T47D (cell line): Measurements from ENCODE around the gene C15orf39.

Source experiments
- DNase-seq, 2 experiments: peaks; one replicate each; pipeline versions ENCODE4 v3.0.0 to v3.0.0-alpha.2; 2011 to 2012; ENCODE audit warnings: low read depth in 1 of 2, low spot score in 1 of 2
- JUND ChIP-seq: IDR thresholded peaks from 2 replicates; pipeline ENCODE4 v1.6.1; 2012; ENCODE audit warnings: low read depth
- in situ Hi-C: cut with HindIII; loops from 2 replicates; pipeline ENCODE4 v1.10.0; 2016; ENCODE audit warnings: low sequenced_read_pairs, low pct_unique_long_range_greater_than_20kb

The C15orf39 gene

GRCh38 chr15:75201616-75202250 lies at the start of gene C15orf39:
Gene C15orf39, plus strand, starts transcription at chr15:75201882. Its CDS starts 4,167 bp downstream, at chr15:75206049.
- TF ChIP-seq JUND, result no peak
- peak; percentile 82 to 91 for DNase-seq
- in situ Hi-C loops, result no loop called here

- no peak for TF ChIP-seq JUND
- no peak for DNase-seq
- in situ Hi-C loops, result no loop called here
Measured at GRCh38 chr15:75152382-75153079, 49.2 kb upstream of the C15orf39 start.

- no peak for TF ChIP-seq JUND
- peak in 1 of 2 experiments; percentile 67 for DNase-seq
- in situ Hi-C loops, result no loop called here
Measured at GRCh38 chr15:75153087-75153486, 48.6 kb upstream of the C15orf39 start.

GRCh38 chr15:75153565-75154276 lies 48.0 kb upstream of the C15orf39 start:
- in situ Hi-C loops, result no loop called here
- no peak for DNase-seq
- no peak for TF ChIP-seq JUND

DNA sequence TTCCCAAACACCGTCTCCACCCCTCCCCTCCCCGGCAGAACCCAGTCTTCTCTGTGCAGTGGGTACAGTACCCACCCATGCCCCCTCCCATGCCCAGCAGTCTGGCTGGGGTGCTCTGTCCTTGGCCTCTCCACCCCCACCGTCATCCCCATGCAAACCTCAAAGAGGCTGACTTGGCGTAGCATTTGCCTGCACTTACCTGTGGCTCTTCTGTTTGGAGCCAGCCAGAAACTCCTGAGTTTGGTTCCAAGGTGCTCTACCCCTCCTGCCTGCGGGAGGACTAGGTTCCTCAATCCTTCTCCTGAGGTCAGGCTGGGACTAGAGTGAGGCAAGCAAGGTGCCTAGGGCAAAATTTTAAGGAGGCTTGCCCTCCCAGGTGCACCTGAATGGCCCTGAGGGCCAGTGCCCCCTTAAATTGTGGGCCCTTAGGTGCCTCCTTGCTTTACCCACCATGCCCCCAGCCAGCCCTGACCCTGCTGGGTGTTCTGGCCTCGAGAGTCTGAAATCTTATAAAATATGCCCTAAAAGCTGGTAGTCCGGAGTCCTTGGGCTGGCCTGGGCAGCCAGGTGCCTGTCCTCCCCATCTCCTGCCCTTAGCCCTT lies 47.1 kb upstream of the C15orf39 start:
- no peak for DNase-seq
- in situ Hi-C loops, result no loop called here
- no peak for TF ChIP-seq JUND

DNA sequence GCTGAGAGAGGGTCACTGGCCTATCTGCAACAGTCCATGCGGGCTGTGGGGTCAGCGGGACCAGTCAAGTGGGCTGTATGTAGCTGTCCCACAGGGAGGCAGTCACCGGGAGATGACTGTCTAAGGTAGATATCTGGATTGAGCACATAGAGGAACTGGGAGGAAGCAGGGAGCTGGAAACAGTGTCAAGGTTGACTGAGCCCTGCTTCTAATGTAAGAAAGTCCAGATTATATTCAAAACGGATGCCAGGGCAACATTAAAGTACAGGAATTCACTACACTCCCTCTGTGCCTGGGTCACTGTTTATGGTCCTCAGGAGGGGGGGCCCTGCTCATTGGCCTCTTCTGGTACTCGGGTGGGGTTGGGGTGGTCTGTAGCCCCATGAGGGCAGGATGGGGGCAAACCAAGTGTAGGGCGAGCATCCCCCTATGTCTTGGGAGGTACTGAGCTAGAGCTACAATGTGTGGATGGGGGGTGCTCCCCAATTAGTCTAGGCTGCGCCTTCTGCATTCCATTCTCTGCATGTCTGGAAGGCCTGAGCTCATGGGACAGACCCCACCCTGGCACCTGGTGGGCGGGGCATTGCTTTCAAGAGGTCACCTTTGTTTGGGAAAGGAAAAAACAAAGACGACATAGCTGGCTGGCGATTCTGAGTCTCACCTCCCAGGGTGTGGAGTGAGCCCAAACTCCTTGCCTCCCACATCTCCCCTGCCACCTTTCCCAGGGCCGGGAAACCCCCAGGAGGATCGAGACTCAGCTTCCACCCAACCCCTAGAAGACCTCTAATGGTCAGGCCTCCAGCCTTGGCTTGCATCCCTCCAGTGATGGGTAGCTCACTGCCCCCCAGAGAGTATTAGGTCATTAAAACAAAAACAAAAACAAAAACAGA lies 45.1 kb upstream of the C15orf39 start:
- no peak for TF ChIP-seq JUND
- in situ Hi-C loops, result no loop called here
- DNase-seq, result no peak

DNA sequence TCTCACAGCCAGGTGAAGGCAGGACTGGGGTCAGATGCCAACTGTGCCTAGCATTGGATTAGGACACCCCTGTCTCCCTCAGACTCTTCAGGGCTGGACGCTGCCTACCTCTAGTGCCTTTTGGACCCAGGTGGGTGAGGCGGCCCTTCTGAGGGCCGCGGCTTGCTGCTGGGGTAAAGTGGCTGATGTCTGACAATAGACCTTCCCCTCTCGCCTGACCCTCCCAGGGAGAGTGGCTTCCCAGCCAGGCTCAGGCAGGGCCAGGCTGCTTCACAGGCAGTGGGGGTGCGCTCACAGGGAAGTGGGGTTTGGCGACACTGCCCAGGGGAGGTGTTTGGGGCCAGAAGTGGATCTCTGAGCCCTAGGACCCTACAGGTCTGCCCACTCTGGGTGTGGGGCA lies 43.3 kb upstream of the C15orf39 start:
- DNase-seq, result no peak
- no peak for TF ChIP-seq JUND
- in situ Hi-C loops, result no loop called here

- in situ Hi-C loops, result no loop called here
Measured at GRCh38 chr15:75159244-75159643, 42.4 kb upstream of the C15orf39 start.

DNA sequence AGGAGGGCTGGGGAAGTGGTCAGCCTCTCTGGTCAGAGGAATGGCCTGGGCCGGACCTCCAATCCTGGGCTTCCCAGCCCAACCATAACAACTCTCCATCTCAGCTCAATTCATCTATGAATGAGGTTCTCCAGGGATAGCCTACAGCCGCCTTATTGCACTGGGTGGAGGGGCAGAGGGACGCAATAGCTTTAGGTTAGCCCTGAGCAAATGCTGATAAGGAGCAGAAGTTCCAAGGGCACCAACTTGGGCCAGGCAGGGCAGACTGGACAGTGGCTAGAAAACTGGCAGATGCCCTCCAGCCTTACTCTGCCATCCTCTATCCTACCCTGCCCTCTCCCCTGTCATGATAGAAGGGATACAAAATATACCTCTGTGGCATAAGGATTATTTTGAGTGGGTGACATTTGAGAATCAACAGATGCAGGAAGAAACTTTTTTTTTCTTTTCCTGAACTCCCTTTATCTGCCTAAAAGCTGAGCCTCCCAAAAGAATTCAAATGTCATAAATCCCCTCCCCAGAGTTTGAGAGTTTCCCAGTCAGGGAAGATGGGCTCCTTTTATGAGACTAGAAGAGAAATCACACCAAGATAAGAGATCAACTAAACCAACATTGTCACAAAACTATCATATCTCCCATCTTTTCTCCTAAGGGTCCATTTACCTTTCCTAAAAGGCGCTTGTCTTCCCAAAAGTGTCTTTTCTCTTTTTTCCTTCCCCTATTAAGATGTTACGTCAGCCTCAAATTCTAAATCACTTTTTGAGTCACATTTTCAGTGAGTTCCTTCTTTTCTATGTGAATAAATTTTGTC lies 40.4 kb upstream of the C15orf39 start:
- TF ChIP-seq JUND, result no peak
- in situ Hi-C loops, result no loop called here
- no peak for DNase-seq

More at GRCh38 chr15:75159244-75159643, 42.4 kb upstream of the C15orf39 start:
- TF ChIP-seq JUND, result no peak
- DNase-seq, result no peak

GRCh38 chr15:75161917-75162414 lies 39.7 kb upstream of the C15orf39 start:
- TF ChIP-seq JUND, result no peak
- DNase-seq, result no peak
- in situ Hi-C loops, result no loop called here

DNA sequence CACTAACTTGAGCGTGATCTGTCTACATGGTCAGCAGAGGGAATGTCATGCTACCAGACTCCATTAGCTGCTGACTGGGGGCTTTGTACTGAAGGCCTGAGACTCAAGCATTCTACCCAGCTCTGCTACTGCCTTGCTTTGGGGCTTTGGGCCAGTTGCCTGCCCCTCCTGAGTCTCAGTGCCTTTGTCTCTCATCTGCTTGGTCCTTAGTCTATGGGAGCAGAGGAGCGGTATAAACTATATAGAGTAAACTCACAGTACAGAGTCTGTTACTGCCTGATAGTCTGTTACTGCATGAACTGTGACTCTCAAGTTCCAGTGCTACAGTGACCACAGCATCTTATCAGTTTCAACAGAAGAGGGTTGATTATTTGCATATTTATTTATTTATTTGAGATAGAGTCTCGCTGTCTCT lies 38.5 kb upstream of the C15orf39 start:
- DNase-seq, result no peak
- in situ Hi-C loops, result no loop called here
- TF ChIP-seq JUND, result no peak
